ENCODE measurements around the gene ARIH2.

GRCh38 chr3:48926425-48927392, 8.1 kb downstream of the ARIH2 start:
- TF ChIP-seq POLR2AphosphoS5 (IDR thresholded peaks at IDR 0.05; ENCODE audit: low read depth, low read length), result no peak
- no peak for TF ChIP-seq TAF1 (IDR thresholded peaks at IDR 0.05; ENCODE audit: borderline replicate concordance, insufficient read depth, low read length)
- no peak for TF ChIP-seq FOXP2 (optimal IDR thresholded peaks at IDR 0.05; ENCODE audit: borderline replicate concordance, extremely low read depth, extremely low read length, insufficient read depth)
